Measurements from ENCODE around the gene AQP12A.
"Not testable (repeated sequence)": the region's sequence is repeated elsewhere in the genome, so short reads cannot be mapped to it uniquely, and the experiment has no call there.

The AQP12A gene

DNA sequence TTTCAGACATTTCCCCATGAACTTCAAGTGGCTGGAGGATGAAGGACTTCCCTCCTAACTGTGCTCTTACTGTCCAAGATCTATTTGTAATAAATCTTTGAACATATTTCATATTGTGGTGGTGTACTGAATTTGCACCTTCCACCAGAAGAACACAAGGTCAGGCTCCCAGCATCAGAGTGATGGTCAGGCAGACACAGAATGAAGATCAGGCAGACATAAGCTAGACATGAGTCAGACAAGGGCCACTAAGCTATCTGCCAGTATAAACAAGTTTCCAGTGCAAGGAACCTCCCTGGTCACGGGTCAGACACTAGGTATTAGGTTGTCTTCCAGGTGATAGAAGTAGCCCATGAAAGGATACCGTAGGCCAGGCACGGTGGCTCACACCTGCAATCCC is 29.0 kb upstream of the AQP12A start:
- DNase-seq: no peak

- no peak for DNase-seq
These were observed 28.0 kb upstream of the AQP12A start for GRCh38 chr2:240663546-240664190.

DNA sequence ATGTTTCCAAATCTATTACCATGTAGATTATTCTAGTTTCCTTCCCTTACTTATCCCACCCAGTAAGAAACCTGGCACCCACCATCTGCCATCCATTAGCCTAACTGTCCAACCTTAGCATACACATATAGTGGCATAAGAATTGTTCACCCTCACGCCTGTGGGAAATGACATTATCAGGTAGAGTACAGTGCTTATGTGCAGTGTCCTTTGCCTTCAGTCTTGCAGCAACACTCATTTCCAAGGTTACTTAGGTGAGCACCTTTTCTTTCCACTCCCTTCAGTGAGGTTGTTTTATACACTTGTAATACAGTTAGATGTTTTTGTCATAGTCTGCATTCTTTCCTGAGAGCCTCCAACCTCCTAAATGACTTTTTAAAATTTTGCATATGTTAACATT is 27.0 kb upstream of the AQP12A start:
- DNase-seq: no peak

GRCh38 chr2:240670402-240670801 is 21.3 kb upstream of the AQP12A start:
- DNase-seq: no peak

- no peak for DNase-seq
These were observed 20.7 kb upstream of the AQP12A start for GRCh38 chr2:240670950-240671349.

- no peak for DNase-seq
These were observed 19.5 kb upstream of the AQP12A start for GRCh38 chr2:240672076-240672700.

DNA sequence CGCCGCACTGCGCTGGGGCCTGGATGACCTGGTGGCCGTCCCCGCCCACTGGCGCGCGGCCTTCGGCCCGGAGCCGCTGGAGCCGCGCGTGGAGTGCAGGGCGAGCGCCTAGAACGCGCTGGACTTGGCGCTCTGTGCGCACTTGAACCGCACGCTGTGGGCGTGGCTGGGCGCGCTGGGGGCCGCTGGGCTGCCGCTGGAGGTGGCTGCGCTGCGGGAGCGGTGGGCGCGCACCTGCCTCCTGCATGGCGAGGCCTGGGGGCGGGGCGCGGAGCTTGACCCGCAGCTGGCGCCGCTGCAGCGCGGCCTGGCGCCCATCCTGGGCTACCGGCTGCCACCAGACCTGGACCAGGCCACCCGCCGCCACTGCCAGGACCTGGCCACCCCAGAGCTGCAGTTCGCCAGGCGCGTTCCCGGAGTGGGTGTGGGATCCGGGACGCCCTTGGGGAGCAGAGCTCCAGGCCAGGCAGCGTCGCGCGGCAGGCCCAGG is 18.9 kb upstream of the AQP12A start:
- peak in 2 of 3 experiments; percentile 14 to 36 for DNase-seq

DNA sequence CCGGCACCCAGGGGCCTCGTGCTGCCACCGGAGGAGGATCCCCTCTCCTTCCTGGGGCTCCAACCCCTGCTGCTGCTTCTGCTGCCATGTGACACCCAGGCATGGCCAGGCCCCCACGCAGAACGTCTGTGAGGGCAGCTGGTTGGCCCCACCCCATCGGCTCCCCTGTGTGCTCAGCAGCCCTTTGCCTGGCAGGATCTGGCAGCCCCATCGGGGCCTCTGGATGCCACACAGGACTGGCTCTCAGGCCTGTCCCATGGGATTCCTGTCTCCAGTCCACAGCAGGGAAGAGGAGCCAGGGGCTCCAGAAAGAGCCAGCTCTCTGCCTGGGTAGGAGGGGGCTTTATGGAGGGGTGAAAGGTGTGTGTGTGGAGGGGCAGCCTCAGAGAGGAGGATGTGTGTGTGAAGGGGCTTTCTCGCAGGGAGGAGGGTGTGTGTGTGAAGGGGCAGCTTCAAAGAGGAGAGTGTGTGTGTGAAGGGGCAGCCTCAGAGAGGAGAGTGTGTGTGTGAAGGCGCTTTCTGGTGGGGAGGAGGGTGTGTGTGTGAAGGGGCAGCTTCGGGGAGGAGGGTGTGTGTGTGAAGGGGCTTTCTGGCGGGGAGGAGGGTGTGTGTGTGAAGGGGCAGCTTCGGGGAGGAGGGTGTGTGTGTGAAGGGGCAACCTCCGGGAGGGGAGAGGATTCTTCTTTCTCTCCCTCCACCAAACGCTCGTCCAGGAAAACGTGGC is 17.0 kb upstream of the AQP12A start:
- peak in 1 of 3 experiments; percentile 10 for DNase-seq

GRCh38 chr2:240675345-240675744 is 16.3 kb upstream of the AQP12A start:
- DNase-seq: not testable (repeated sequence)

DNA sequence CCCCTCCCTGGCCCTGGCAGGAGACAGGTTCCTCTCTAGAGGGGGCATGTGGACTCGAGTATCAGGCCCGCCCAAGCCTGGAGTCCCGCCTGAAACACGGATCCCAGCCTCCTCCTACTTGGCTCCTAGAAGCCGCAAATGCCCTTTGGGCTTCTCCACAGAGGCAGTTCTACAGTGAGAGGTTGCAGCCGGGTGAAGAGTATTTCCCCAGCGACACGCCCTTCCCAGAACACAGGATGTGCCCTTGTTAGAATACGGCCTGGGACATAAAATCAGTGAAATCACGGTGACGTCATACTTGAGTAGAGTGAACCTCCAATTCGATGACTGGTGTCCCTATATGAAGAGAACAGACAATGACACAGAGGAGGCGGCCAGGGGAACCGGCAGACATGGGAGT is 13.6 kb upstream of the AQP12A start:
- not testable (repeated sequence) for DNase-seq

DNA sequence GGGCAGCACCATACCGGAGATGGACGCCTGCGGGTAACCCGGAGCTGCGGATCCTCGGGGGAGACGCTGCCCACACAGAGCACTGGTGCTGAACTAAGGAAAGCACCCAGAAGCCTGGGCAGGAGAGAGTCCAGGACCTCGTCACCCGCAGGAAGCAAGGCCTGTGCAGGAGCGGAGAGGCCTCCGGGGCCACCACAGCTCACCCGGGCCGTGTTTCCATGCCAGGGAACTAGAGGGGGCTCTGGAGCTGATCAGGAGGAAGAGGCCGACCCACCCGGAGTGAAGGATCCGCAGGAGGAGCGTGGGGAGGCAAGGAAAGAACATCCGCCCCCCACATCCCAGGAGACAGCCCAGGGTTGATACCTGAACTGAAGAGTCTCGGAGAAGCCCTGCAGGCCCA is 12.8 kb upstream of the AQP12A start:
- not testable (repeated sequence) for DNase-seq

DNA sequence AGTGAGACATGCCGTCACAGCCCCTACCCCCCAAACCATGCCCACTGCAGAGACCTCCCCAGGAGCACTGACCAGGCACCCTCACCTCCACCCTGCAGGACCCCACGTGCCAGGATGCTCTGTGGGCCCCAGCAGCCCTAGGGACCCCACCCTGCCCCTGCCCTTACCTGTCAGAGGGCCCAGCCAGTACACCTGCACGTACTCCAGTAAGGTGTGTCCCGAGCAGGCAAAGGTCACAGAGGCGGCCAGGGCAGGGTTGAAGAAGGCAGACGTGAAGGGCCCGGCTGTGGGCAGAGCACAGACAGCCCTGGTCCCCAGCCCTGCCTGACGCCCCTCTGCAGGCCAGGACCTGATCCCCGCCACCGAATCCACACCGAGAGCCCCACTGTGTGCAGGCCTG is 11.5 kb upstream of the AQP12A start:
- DNase-seq: not testable (repeated sequence)

DNA sequence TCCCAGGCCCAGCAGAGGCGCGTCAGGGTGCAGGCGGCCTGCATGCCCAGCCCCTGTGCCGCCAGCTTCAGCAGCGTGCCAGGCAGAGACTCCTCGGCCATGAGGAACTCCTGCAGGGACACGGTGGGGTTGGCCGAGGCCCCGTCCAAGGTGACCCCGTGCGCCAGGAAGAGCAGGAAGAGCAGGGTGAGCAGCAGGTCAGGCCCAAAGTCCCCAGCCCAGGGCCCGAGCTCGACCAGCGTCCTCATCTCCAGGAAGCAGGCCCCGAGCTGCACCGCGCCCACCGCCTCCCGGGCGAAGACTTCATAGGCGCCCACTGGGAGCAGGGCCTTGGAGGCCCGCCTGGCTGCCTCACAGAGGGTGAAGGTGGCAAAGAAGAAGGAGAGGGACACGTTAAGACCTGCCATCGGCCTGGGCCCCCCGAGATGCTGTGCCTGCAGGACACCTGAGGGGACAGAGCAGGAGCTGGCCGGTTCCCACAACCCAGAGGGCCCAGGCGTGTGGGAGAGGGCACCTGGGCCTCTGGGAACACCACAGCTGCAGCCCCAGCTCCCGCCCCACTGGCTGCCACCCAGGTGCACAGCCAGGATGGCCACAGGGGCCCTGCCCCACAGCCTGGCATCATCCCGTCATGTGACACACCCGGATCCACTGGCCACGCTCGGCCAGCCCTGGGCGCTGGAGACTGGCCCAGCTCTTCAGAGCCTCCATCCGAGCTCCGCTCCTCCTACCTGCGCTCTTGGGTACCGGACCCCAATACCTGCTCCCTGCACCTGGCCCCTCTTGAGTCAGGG is 9.0 kb upstream of the AQP12A start, which contains the start of gene AQP12B:
Gene AQP12B (minus strand): TSS at position 455 of the 794 bp plus-strand sequence. CDS start 48 bp downstream, at position 407.
- DNase-seq: not testable (repeated sequence)

DNA sequence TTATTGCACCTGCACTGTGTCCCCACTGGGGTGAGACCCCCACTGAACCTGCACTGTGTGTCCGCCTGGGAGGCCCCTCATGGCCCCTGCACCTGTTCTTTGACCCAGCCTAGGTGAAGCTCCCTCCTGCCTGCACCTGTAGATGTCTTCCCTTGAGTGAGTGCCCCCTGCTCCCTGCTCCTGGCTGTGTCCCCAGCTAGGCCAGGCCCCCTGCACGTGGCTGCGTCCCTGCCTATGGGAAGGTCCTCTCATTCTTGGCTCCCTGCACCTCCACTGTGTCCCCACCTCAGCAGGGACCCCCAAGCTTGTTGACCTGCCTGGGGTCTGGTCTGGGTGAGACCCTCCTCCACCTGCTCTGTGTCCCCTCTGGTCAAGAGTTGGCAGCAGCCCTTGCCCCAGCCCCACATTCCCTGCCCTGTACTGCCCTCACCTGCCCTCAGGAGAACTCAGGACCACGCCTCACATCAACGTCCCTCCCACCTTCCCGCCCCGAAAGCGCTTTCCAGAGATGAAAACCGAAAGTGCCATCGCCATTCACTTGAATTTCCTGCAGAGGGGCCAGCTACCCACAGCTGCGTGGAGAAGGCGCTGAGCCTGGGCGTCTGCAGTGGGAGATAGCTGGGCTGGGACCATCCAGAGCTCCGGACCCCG is 8.2 kb upstream of the AQP12A start:
- DNase-seq: not testable (repeated sequence)

DNA sequence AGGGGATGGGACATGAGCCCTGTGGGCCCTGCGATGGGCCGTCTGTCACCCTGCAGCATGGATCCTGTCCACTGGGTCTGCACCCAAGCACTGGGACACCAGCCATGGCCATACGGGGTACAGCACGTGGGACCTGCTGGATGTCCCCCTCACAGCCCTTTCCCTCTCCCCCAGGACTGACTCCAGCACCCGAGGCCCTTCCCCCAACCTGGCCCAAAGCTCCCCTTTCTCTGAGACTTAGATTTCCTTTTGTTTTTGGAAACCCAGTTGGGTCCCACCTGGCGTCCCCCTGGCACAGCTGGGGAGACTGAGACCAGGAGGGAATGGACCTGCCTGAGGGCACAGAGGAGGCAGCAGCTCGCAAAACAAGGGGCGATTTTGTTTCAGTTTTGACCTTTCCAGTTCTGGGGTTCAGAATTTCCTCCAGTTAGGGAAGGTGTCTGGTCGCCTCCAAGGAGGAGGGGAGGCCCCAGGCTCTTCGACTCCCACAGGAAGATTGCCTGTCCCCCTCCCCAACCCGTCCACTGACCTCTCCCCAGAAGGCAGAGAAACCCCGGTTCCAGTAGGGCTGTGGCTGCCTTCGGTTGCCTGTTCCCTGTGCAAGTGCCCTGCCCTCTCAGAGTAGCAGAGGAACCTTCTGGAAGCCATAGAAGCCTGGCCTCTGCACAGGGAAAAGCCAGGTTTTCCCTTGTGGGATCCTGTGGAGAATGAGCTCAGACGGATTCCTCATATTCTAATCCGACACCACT is 7.5 kb upstream of the AQP12A start:
- DNase-seq: not testable (repeated sequence)

DNA sequence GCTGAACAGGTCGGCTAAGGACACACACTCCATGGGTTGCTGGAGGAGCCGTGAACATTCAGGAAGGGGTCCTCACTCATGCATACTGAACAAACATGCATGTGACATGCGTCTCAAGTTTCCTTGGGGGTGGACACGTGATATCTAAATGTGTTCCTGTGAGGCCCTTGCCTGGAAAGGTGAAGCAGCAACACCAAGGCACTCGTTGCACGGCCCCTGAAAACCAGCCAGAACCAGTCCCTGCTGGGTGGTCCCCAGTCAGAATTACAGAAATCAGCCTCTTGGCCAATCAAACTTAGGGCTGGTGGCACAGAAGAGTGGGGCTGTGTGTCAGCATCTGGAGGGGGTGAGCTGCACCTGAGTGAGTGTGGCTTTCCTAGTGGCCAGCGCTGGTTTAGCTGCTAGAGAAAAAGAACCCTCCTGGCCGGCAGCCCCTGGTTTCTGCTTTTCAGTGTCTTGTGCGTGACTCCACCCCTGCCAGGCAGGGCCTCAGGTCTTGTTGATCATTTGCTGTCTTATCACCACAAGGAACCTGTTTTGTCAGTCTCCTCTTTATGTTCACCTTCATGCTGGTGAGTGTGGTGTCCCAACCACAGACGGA is 5.8 kb upstream of the AQP12A start:
- DNase-seq: peak in 2 of 3 experiments; percentile 17 to 67

DNA sequence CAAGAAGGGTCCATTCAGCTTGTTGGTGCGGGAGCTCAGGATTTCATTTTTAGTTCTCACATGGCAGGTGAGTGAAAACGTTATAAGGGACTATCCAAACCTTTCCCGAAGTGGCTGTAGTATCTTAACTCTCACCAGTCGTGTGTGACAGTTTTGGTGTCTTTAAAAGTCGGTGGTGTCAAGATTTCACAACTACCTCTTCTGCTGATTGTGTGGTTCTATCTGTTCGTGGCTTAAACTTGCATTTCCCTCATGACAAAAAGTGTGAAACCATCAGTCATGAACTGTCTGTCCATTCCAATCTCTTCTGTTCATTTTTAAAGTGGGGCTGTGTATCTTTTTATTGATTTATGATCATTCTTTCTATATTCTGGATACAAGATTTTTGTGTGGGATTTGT is 5.2 kb upstream of the AQP12A start:
- no peak for DNase-seq

DNA sequence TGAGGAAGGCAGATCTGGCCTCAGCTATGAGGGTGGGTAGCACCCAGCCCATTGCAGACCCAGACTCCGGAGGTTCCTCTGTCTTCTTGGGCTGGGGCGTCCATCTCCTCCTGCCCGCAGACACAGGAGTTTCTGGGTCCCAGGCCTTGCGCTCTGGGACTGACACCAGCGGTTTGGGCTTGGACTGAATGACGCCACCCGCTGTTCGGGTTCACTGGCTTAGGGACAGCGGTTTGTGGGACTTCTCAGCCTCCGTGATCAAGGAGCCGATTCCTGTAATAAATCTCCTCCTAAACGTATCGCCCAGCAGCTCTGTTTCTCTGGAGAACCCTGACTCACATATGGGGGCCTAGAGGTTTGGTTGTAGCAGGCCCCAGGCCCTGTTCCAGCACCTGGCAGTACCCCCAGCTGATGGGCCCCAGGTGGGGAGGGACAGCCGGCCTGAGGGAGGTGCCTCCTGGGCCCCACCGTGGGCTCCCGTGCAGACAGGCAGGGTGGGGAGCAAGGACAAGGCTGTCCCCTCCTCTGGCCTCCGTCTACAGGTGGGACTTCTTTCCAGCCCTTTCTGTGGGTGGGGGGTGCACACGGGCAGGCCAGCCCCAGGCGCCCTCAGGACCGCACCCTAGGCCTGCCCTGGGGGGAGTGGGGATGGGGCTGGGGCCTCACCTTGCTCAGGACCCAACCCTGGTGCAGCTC is 4.5 kb upstream of the AQP12A start:
- DNase-seq: no peak

GRCh38 chr2:240687741-240688552 is 3.7 kb upstream of the AQP12A start:
- DNase-seq: no peak

DNA sequence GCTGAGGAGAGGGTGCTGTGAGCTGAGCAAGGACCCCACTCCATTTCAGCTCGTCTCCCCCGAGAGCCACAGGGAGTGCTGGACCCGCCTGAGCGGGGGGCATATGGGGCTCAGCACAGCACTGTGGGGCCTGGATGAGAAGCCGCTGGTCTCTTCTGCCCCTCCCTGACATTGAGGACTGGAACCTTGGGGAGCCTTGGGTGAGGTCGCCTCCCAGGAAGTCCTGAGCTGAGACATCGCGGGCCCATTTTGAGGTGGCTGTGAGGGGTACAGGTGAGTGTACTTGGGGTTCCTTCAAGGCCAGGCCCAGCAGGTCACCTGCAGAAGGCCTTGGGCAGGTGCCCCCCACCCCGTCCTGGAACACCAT is 3.1 kb upstream of the AQP12A start:
- no peak for DNase-seq
